GM21786 (cell line): ENCODE measurements around the gene KCND1.
A peak's percentile ranks its signal among the peaks of the same experiment; 100 is the strongest.
"Not testable (repeated sequence)": the region's sequence is repeated elsewhere in the genome, so short reads cannot be mapped to it uniquely, and the experiment has no call there.

ENCODE experiments used
- ATAC-seq: cut with Tn5 transposase; IDR thresholded peaks from one replicate; pipeline ENCODE4 v1.9.1; 2021; ENCODE audit not compliant: unreplicated experiment

The KCND1 gene

DNA sequence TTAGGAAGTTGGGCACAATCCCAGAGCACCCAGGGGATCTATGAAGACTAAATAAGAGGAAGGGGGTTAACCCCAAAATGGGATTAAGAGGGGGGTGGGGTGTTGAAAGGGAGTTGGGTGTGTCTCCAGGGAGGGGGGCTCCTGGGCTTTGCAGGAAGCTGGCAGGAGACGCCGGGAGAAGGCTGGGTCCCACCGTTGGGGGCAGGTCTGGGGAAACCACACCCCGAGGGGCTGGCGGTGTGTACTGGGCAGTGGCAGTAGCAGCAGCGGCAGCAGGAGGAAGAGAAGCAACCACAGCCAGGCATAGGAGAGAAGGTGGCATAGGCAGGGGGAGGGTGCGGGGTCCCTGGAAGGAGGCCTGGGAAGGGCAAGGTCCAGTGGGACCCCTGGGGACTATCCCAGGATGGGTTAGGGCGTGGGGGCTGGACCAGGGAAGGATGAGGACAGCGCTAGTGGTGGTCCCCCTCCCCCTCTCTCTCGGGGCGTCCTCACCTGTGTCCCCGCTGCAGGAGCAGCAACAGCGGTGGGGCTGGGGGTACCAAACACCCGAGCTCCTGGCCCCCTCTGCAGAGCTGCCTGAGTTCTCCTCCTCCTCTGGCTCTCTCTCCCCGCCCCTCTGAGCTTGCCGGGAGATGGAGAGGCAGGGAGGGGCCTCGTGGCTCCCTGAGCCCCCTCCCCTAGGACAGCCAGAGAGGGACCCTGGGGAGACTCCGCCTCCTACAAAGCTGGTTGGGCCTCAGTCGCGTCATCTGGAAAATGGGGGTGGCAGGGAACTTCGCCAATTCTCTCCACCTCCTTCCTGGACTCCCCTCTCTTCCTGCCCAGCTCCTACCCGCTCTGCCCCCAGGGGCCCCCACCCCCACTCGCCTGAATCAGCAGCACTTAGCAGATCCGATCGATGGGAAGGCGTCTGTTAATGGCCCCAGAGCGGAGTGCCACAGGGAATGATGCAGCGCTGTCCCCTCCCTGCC, at the start of gene KCND1:
Gene KCND1 (minus strand): TSS at position 596 of the 971 bp plus-strand sequence. CDS start 1,573 bp downstream, outside the sequence.
- no peak for ATAC-seq

DNA sequence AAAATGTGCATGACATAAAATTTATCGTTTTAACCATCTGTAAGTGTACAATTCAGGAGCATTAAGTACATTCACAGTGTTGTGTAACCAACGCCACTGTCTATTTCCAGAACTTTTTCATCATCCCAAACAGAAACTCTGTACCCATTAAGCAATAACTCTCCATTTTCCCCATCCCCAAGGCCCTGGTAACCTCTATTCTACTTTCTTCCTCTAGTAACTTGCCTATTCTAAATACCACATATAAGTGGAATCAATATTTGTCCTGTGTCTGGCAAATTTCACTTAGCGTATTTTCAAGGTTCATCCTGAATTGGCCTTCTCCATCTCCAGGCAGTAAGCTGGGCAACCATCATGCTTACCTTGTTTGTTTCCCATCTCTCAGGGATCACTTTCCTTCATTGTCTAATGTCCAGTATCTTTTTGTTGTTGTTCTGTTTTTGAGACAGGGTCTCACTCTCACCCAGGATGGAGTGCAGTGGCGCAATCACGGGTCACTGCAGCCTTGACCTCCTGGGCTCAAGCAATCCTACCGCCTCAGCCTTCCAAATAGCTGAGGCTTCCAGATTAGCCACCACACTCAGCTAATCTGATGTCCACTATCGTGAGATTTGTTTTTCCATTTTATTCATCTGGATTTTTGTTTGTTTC, 48.1 kb upstream of the KCND1 start:
- no peak for ATAC-seq

DNA sequence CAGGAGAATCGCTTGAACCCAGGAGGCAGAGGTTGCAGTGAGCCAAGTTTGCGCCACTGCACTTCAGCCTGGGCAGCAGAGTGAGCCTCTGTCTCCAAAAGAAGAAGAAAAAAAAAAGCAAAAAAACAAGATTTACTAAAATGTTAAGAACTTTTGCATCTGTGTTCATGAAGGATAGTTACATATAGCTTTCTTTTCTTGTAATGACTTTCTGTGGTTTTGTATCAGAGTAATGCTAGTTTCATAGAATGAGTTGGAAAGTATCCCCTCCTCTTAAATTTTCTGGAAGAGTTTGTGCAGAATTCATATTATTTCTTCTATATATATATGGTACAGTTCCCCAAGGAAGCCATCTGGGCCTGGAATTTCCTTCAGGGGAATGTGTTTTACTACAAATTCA, 47.4 kb upstream of the KCND1 start:
- no peak for ATAC-seq

DNA sequence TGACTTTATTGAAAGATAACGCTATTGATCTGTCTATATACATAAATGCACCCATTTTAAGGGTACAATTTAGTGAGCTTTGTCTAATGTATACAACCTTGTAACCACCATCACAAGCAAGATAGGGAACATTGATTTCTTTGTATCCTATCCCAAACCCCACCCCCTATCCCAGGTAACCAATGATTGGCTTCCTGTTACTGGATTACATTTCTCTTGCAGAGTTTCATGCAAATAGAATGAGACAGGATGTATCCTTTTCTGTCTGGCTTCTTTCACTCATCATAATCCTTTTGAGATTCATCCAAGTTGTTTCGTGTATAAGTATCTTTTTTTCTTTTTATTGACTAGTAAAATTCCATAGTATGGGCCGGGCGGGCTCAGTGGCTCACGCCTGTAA, 32.1 kb upstream of the KCND1 start:
- no peak for ATAC-seq

DNA sequence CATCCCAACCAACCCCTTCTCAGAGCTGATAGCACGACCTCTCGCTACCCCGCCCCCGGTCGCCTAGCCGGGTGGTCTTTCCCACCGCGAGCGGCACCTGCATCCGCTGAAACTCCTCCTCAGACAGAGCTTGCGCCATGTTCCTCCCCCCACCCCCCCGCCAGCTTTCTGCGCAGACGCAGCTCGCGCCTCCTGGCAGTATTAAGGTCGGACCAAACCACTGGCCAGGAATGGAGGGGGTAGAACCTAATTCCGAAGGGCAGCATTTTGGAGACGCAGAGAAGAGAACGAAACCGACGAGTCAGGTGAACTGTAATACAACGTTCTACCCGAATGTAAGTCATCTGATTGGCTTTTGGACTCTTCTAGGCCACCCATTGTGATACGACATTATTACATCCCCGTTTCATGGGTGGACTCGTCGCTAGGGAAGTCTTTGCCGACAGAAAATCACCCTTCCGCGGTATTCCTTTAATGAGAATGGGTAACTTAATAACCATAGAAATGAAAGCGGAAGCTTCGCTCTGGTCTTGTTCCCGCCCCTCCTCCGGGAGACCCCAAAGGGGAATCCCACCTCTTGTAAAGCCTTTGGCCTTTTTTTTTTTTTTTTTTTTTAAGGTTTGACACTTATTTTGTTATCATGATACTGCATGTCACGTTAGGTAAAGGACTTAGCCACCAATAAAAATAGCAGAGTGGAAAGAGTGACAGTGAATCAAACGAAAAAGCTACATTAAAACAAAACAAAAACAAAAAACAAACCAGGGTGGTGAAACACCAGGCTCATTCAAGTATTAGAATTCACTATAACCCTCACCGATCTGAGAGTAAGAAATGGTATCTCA, 30.7 kb upstream of the KCND1 start, which contains the start of gene GRIPAP1:
Gene GRIPAP1 (minus strand): TSS at position 174 of the 845 bp plus-strand sequence. CDS start 35 bp downstream, at position 139.
- peak; percentile 87 for ATAC-seq

DNA sequence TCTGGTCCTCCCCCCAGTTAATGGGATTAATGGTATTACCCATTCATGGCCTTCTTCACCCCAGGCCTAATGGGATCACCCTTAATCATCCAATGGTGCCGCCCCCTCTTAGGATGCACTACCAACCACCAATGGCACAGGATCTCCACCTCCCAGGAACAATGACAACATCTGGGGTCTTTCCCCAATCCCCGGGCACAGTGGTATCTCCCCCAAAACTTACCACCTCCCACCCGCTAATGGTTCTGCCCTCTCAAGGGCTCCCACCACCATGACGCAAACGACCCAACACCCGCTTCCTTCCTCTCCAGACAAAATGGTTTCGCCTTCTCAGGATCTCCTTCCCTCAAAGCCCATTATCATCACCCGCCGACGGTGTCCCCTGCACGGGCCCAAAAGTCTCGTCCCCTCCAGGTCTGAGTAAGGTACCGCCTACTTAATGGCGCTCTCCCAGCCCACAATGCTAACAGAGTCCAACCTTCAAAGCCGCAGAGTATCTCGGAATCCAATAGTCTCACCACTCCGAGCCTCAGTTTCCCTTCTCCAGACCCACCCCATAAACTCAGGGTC, 30.0 kb upstream of the KCND1 start:
- ATAC-seq: peak; percentile 20

DNA sequence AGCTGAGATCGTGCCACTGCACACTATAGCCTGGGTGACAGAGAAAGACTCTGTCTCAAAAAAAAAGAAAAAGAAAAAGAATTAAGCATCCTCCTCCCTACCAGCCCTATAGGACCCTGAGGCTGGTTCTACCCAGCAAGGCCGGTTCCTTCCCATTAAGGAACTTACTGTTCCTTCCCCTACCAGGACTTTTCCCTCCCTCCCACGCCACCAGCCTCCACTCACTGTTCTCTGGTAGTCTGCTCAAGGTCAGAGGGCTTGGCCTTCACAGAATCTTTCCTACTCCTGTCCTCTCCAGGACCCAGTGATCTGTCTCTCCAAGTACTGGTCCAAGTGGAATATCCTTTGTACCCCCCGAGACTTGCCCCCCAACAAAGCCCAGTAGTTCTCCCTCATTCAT, 29.0 kb upstream of the KCND1 start:
- ATAC-seq: no peak

DNA sequence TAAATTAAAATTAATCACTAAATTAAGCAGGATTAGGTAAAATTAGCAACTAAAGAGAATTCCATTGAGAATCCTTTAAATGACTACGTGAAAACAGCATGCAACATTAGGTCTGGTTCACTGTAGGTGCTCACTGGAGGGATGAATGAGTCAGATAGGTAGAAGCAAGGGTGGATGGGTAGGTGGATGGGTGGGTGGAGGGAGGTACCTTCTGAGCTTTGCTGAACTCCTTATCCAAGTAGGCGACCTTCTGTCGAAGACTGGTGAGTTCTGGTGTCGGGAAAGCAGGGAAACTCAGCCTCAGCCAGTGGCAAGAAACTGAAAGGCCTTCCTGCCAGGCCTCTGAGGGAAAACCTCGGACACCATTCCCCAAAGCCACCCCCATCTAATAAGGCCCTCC, 27.4 kb upstream of the KCND1 start:
- ATAC-seq: no peak

DNA sequence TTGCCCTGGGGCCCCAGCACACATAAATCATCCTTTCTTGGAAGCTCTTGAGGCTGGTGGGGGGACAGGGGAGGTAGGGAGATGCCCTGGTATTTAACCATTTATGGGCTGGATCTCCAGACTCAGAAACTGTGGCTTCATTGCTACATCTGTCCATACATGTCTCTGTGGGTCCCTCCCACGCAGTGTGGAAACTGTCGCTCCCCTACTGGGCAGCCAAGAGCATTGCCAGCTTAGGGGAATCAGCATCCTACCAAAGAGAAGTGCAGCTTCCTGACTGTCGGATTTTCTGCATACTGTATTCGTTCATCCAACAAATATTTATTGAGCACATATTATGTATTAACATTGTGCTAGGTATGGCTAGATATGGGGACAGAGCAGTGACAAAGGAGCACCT, 26.7 kb upstream of the KCND1 start:
- ATAC-seq: no peak

DNA sequence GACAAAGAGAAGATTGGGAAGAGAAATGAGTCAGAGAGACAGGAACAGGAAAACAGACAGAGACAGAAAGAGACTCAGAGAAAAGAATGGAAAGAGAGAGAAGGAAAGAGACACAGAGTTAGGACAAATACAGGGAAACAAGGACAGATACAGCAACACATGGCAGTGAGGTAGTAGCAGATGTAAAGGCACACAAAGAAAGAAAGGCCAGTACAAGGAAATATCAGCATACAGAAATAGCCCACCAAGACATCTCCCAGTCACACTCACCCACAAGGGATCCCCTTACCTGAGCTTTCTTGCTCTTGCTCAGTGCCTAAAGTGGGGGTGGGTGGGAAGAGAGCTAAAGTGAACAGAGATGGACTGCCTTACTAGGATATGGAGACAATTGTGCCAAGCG, 26.2 kb upstream of the KCND1 start:
- ATAC-seq: no peak

DNA sequence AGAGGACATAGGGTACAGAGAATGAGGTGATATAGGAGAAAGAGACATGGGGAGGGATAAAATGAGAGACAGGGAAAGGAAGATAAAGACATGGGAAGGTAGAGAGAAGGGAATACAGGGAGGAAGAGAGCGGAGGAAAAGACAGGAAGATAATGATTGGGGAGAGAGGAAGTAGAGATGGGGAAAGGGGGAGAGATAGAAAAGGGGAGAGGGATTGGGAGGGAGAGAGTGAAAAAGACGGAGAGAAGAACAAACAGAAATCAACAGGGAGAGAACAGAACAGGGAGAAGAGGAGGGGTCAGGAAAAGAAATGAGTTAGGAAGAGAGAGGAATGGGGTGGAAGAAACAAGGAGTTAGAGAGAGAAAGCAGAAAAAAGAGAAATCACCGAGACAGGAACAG, 25.8 kb upstream of the KCND1 start:
- no peak for ATAC-seq

DNA sequence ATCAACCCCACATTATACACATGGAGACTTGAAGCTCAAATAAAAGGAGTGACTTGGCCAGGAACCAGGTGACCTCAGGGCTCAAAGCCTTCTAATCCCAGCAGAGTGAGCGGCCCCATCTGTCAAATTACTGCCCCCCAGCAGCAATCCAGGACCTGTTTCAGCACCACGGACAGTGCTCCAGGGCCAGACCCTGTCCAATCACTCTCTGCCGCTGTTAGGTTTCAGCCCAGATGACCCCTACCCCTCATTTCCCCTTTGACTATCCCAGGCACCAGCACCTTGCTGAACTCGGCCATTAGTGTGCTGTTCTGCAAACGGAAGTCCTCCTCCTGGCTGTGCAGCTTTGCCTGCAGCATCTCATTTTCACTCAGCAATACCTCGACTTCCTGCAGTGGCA, 25.3 kb upstream of the KCND1 start:
- no peak for ATAC-seq

DNA sequence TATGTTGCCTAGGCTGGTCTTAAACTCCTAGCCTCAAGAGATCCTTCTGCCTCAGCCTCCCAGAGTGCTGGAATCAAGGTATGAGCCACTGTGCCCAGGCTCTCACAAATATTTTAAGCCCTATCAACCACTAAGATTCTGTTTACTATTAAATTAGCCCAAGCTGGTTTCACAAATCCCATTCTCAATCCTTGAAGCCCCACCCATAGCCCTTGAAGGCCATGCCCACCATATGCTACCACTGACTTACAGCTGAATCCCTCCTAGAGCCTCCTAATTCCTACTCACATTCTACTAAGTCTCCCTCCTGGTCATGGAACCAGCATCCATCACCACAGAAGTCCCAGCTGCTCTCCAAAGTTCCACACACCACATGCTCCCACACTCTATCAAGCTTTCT, 20.7 kb upstream of the KCND1 start:
- ATAC-seq: no peak

DNA sequence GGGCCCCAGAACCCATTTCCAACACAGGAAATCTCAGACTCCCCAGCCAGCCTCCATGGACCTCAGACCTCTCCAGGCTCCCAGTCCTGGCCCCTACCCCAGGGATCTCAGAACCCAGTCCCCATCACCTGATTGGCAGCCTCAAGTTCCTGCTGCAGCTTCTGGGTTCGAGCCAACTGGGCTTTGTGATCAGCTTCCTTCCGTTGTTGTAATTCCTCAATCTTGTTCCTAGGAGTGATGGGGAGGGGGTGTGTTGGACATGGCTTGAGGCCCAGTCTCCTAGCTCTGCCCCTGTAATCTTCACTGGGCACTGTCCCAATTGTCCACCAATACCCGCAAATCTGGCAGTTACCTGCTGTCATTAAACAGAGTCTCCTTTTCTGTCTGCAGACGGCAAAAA, 17.8 kb upstream of the KCND1 start:
- no peak for ATAC-seq

DNA sequence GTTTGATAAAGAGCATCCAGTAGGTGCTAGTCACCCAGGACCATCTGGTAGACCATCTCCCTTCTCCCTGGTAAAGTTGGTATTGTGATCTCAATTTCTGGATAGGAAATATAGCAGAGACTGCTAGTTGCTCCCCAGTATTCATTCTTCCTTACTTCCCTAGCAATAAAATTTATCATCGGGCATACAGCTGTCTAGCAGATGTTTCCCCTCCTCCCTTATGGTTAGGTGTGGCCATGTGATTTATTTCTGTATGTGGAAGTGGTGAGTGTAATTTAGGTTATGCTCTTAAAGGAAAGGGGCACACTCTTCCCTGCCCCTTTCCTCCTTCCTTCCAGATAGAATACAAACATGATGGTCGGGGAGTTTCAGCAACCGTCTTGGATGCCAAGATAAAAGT, 12.3 kb upstream of the KCND1 start:
- ATAC-seq: no peak

DNA sequence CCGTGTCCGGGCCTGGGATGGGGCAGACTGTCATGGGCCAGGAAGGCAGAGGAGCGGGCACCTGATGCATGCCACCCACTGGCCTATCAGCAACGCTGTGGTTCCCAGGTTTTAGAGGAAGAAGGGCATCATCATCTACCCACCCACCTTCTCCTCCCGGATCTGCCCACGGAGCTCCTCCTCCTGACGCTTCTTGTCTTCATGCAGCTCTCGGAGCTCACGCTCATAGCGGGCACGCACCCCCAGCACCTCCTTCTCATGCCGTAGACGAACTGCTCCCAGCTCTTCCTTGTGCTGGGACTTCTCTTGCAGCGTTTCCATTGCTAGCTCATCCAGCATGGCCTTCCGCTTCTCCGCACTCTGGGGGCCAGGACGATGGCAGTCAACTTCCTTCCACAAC, 11.4 kb upstream of the KCND1 start:
- ATAC-seq: no peak

DNA sequence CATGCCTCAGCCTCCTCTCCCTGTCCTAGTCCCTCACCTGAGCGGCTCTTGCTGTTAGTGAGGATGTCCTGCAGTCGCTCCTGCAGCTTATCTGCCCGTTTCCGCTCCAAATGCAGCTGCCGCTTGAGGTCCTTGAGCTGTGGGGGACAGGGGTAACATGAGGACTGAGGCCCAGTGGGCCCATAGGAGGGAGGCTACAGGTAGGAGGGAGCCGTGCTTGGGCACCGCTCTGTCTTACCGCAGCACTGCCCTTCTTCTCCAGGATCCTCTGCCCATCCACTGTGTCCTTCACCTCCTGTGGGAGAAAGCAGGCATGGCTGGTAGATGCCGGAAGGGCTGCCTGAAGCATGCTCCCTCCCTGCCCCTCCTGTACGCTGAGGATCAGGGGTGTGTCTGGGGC, 9.5 kb upstream of the KCND1 start:
- ATAC-seq: no peak

DNA sequence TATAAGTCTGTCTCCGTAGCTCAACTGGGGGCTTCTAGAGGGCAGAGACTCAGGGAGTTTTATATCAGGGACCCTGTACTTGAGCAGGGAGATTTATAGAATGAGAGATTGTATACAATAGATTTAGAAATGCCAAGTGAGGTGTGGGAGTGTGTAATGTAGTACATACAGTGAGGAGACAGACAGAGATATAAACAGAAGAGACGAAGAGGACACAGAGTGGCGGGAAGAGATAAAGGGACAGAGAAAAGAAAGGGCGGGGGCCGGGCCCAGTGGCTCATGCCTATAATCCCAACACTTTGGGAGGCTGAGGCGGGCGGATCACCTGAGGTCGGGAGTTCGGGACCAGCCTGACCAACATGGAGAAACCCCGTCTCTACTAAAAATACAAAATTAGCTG, 8.7 kb upstream of the KCND1 start:
- ATAC-seq: not testable (repeated sequence)

DNA sequence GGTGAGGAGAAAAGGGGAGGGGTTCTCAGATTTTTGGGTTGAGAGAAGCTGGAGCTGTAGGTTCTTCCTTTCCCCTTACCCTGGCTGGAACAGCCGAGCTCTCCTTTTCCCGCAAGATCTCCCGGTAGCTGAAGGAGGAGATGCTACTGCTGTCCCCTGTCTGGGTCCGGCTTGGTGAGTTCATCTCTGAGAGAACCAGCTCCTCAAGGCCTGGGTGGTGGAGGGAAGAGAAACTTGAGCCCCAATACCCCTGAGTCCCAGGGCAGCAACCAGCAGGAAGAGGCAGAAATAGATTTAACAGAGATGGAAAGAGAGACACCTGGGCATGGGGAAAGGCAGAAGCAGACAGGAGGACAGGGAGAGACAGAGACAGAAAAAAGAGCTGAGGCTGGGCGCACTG, 6.6 kb upstream of the KCND1 start:
- no peak for ATAC-seq

DNA sequence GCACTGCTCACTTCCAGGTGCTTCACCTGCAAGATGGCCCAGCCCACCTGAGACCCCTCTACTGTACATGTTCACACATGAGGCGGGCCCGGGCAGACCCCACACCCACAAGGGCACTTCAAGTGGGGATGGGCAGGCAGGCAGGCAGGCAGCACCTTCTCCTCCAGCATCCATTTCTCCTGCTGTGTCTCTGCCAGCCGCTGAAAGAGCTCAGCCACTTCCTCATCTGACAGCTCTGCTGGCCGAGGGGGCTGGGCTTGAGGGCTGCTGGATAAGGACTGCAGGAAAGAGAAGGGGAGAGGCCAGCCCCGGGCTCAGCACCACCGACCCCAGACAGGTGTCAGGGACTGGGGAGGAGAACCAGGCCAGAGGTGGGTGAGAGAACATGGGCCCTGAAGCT, 4.4 kb upstream of the KCND1 start:
- ATAC-seq: no peak

DNA sequence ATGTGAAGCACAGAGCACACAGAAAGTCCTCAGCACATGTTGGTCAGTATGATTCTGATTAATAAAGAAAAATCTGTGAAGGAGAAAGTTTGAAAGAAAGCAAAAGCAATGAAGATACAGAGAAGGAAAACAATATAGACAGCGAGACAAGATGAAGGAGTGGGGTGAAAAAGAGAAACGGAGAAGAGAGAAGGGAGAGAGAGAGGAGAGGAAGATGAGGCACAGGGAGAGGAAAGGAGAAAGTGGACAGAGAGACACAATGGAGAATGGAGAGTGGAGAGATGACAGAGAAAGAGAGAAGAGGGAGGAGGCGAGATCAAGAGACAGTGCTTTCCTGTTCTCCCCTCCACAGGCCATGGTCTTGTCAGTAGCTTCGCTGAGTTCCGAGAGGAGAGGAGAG, 3.9 kb upstream of the KCND1 start:
- no peak for ATAC-seq
